ENCODE measurements around the gene KRT15.

Gene KRT15

DNA sequence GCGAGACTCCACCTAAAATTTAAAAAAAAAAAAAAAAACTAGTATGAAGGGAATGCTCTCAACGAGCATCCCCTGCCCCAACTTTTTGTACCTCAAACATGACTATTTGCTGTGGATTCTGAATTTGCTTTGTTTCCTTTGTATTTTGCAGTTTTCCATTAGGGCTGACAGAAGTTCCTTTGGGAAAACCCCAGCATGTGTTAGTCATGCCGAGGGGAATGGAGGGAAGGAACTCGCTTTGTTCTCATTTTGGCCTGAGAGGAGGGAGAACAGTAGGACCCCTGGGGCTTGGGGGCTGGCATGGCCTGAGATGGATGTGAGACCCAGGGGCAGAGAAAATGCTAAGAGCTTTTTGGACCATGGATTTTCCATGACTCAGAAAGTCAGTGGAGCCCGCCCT lies 32.7 kb upstream of the KRT15 start:
- Histone ChIP-seq H3K79me2 (ENCODE audit: low read length) (no peaks in the 10 kb centered on the region), H2AFZ (ENCODE audit: low read length) (no peak overlapping the region), H3K4me2 (ENCODE audit: low read depth, low read length) (no peak overlapping the region), H4K20me1 (ENCODE audit: insufficient read depth, low read length) (no peaks in the 10 kb centered on the region), H3K27me3 (replicated peaks; ENCODE audit: insufficient read depth, low read length) (peaks cover 11% of the 10 kb centered on the region; the same call in 1 of the 2 replicates), H3K4me3 (ENCODE audit: low read length) (no peak overlapping the region), H3K4me1 (ENCODE audit: low read length) (peaks cover 12% of the 10 kb centered on the region; the same call in 1 of the 2 replicates), H3F3A (ENCODE audit: insufficient read depth, low read length) (no peaks in the 10 kb centered on the region), H3K9me3 (replicated peaks; ENCODE audit: insufficient read depth, low read length) (no peaks in the 10 kb centered on the region), H3K9ac (ENCODE audit: low read length) (no peak overlapping the region), H3K9me2 (replicated peaks; ENCODE audit: insufficient read depth, low read length) (no peaks in the 10 kb centered on the region), H3K27ac (ENCODE audit: low read length) (no peak overlapping the region), H3K36me3 (replicated peaks; ENCODE audit: insufficient read depth, low read length) (no peaks in the 10 kb centered on the region)
- no peak for DNase-seq
- TF ChIP-seq, protein P1, sequence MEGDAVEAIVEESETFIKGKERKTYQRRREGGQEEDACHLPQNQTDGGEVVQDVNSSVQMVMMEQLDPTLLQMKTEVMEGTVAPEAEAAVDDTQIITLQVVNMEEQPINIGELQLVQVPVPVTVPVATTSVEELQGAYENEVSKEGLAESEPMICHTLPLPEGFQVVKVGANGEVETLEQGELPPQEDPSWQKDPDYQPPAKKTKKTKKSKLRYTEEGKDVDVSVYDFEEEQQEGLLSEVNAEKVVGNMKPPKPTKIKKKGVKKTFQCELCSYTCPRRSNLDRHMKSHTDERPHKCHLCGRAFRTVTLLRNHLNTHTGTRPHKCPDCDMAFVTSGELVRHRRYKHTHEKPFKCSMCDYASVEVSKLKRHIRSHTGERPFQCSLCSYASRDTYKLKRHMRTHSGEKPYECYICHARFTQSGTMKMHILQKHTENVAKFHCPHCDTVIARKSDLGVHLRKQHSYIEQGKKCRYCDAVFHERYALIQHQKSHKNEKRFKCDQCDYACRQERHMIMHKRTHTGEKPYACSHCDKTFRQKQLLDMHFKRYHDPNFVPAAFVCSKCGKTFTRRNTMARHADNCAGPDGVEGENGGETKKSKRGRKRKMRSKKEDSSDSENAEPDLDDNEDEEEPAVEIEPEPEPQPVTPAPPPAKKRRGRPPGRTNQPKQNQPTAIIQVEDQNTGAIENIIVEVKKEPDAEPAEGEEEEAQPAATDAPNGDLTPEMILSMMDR (IDR thresholded peaks at IDR 0.05; ENCODE audit: low read length): no peak
- TF ChIP-seq EZH2phosphoT487 (IDR thresholded peaks at IDR 0.05; ENCODE audit: low read length): no peak
- no peak for TF ChIP-seq EZH2 (optimal IDR thresholded peaks at IDR 0.05; ENCODE audit: low read depth, low read length)

DNA sequence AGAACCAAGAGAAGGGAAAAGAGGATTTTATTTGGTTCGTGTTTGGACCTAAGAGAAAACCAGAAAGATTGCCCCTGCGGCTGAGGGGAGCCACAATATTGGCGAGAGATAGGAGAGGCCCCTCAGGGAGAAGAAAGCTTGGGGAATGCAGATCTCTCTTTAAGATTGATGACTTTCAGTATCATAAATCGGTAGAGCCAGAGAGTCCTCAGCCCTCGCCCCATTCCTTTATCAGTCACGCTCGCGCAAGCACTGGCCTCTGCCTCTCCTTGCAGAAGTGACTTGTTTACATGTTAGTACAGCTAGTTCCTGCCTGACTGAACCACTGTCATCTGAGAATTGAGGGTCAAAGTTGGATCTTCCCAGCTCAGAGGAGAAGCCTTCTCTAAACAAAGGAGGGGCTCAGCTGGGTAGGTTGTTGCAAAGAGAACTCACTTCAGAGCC lies 30.9 kb upstream of the KRT15 start:
- TF ChIP-seq EZH2phosphoT487 (IDR thresholded peaks at IDR 0.05; ENCODE audit: low read length) (no peak), EZH2 (optimal IDR thresholded peaks at IDR 0.05; ENCODE audit: low read depth, low read length) (no peak)
- TF ChIP-seq, protein P1 (IDR thresholded peaks at IDR 0.05; ENCODE audit: low read length): no peak
- Histone ChIP-seq H3K4me2 (ENCODE audit: low read depth, low read length) (peak overlapping the region; percentile 83; the same call in 1 of the 2 replicates), H3K4me1 (ENCODE audit: low read length) (peaks cover 12% of the 10 kb centered on the region; the same call in 1 of the 2 replicates), H3K9ac (ENCODE audit: low read length) (no peak overlapping the region), H3K79me2 (ENCODE audit: low read length) (no peaks in the 10 kb centered on the region), H3K27me3 (replicated peaks; ENCODE audit: insufficient read depth, low read length) (no peaks in the 10 kb centered on the region; the same call in 1 of the 2 replicates), H3K4me3 (ENCODE audit: low read length) (no peak overlapping the region), H3K9me2 (replicated peaks; ENCODE audit: insufficient read depth, low read length) (no peaks in the 10 kb centered on the region), H4K20me1 (ENCODE audit: insufficient read depth, low read length) (no peaks in the 10 kb centered on the region), H3K27ac (ENCODE audit: low read length) (no peak overlapping the region), H3K36me3 (replicated peaks; ENCODE audit: insufficient read depth, low read length) (no peaks in the 10 kb centered on the region), H3F3A (ENCODE audit: insufficient read depth, low read length) (no peaks in the 10 kb centered on the region), H3K9me3 (replicated peaks; ENCODE audit: insufficient read depth, low read length) (no peaks in the 10 kb centered on the region), H2AFZ (ENCODE audit: low read length) (no peak overlapping the region)
- no peak for DNase-seq

DNA sequence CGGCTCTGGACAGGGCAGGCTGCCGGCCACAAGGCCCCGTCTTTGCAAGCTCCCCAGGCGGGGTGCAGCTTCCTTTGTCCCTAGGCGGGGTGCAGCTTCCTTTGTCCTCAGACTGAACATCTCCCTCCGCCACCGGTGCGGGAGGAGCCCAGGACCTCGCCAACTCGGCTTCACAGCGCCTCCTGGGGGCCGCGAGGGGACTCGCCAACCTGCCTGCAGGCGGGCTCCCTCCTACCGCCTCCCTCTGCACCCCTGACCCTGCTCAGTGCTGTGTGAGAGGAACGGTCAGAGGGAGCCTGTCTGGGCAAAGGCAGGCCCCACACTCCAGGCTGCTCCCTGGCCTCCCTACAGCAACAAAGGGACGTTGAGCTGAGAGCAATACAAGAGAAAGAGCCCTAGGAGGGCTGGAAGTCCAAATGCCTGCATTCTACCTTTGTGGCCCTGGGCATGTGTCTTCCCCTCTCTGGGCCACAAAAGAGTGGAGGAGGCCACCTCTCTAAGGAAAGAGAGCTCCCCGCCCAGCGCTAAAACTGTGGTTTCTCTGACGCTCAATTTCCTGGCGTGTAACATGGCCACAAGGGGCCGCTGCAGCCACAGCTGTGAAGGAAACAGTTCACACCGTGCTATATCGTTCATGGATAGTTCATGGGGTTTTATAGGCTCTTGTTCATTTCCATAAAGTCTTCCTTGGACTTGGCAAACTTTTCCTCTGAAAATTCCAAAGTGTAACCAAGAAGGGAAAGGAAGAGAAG lies 30.3 kb upstream of the KRT15 start:
- Histone ChIP-seq H3K4me1 (ENCODE audit: low read length) (peaks cover 12% of the 10 kb centered on the region; the same call in 1 of the 2 replicates), H3K9ac (ENCODE audit: low read length) (peak overlapping the region; percentile 19; the same call in 1 of the 2 replicates), H3K79me2 (ENCODE audit: low read length) (no peaks in the 10 kb centered on the region), H2AFZ (ENCODE audit: low read length) (peak overlapping the region; percentile 84), H3K27me3 (replicated peaks; ENCODE audit: insufficient read depth, low read length) (no peaks in the 10 kb centered on the region; the same call in 1 of the 2 replicates), H3K36me3 (replicated peaks; ENCODE audit: insufficient read depth, low read length) (no peaks in the 10 kb centered on the region), H3K4me2 (ENCODE audit: low read depth, low read length) (peak overlapping the region; percentile 83), H3K27ac (ENCODE audit: low read length) (peak overlapping the region; percentile 32; the same call in 1 of the 2 replicates), H3K9me3 (replicated peaks; ENCODE audit: insufficient read depth, low read length) (no peaks in the 10 kb centered on the region), H3F3A (ENCODE audit: insufficient read depth, low read length) (no peaks in the 10 kb centered on the region), H3K4me3 (ENCODE audit: low read length) (peak overlapping the region; percentile 42), H3K9me2 (replicated peaks; ENCODE audit: insufficient read depth, low read length) (no peaks in the 10 kb centered on the region), H4K20me1 (ENCODE audit: insufficient read depth, low read length) (no peaks in the 10 kb centered on the region)
- TF ChIP-seq, protein P1 (IDR thresholded peaks at IDR 0.05; ENCODE audit: low read length): peak; percentile 76
- no peak for TF ChIP-seq EZH2 (optimal IDR thresholded peaks at IDR 0.05; ENCODE audit: low read depth, low read length)
- no peak for TF ChIP-seq EZH2phosphoT487 (IDR thresholded peaks at IDR 0.05; ENCODE audit: low read length)
- DNase-seq: peak; percentile 88
